ENCODE results near the gene GPR179.

Gene GPR179

DNA sequence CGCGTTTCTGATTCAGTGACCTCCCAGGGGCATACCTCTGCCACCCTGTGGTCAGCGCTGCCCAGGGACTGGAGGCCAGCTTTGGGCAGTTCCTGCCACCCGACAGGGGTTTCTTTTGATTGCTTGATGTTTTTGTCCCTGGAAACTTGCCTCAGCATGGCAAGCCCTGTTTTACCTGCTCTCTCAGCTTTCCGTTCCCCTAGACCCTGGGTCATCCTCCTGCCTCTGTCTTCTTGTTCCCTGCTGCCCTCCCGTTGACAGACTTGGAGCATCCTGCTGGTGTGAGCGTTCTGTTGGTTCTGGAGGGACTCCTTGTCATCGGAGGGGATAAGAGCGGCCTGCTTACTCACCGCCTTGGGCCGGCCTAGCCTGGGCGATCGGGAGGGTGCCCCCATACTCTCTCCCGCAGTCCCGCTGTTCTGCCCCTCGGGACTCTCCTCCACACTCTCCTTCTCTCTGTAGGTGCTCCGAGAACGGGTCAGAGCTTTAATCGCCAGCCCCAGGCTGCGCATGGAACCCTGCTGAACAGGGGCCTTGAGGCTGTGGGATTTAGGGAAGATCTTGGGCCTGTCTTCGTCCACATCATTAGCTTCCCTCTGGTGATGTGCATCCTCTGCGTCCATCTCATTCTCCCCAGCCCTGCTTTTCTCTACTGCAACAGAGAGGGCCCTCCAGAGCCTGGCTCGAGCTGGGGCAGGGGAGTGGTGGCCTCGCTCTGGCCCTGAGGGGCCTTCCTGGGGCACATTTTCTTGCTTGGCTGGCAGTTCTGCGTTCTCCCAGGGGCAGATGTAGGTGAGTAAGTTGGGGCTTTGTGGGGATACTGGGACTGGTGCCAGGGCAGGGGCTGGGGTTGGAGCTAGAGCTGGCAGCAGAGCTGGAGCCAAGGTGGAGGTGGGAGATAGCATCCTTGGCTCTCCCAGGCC is 13.7 kb downstream of the GPR179 start:
- no peaks in the 10 kb centered on the region for H3K36me3 ChIP-seq (ENCODE audit: control insufficient read depth, insufficient read depth, low read length)
- no peaks in the 10 kb centered on the region for H3K27me3 ChIP-seq (ENCODE audit: control insufficient read depth, insufficient read depth, low read length)
- no peak overlapping the region for H3K27ac ChIP-seq (ENCODE audit: low read depth, low read length)
- no peak overlapping the region for H3K9ac ChIP-seq (ENCODE audit: low read depth, low read length)
- H3K9me3 ChIP-seq (ENCODE audit: control insufficient read depth, insufficient read depth, low read length) = no peaks in the 10 kb centered on the region
- no peak overlapping the region for H3K4me3 ChIP-seq (ENCODE audit: low read depth, low read length)
- peaks cover 10% of the 10 kb centered on the region for H3K4me1 ChIP-seq (ENCODE audit: control insufficient read depth, insufficient read depth, low read length)

DNA sequence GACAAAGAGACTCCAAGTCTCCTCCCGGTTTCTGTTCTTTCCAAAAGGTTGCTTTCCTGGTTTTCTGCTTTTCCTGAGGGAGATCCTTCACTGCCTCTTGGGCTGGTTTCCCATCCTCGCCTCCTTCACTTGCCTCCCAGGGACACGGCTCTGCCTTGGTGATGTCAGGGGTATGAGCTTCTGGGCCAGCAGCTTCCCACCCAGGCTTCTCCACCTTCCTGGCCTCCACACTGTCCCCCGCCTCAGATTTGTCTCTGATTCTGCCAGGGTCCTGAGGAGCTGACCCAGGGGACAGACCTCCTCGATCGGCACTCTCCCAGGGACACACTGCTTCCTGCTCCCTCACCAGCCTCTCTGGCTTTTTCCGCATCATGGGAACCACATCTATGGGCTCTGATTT is 14.5 kb downstream of the GPR179 start:
- no peak overlapping the region for H3K27ac ChIP-seq (ENCODE audit: low read depth, low read length)
- H3K9ac ChIP-seq (ENCODE audit: low read depth, low read length) = no peak overlapping the region
- no peaks in the 10 kb centered on the region for H3K9me3 ChIP-seq (ENCODE audit: control insufficient read depth, insufficient read depth, low read length)
- H3K4me1 ChIP-seq (ENCODE audit: control insufficient read depth, insufficient read depth, low read length) = peaks cover 16% of the 10 kb centered on the region
- no peaks in the 10 kb centered on the region; the same call in 1 of the 2 replicates for H3K36me3 ChIP-seq (ENCODE audit: control insufficient read depth, insufficient read depth, low read length)
- no peaks in the 10 kb centered on the region for H3K27me3 ChIP-seq (ENCODE audit: control insufficient read depth, insufficient read depth, low read length)
- H3K4me3 ChIP-seq (ENCODE audit: low read depth, low read length) = no peak overlapping the region

DNA sequence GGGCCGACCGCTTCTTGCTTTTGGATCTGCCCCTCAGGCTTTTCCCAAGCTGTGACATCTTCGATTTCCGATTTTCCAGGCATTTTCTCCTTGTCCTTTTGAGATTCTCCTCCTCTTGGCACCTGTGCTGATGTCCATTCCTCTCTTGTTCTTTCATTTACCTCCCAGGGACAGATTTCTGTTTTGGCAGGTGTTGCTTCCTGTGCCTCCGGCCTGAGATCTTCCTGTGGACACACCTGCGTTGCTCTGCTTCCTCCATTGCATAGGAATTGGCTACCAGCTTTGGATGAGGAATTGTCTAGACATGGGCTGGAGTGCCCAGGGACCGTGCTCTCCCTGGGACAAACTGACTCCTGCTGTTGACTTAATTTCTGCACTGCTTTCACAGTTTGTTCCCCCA is 15.1 kb downstream of the GPR179 start:
- H3K27me3 ChIP-seq (ENCODE audit: control insufficient read depth, insufficient read depth, low read length) = no peaks in the 10 kb centered on the region
- H3K36me3 ChIP-seq (ENCODE audit: control insufficient read depth, insufficient read depth, low read length) = peaks cover 6% of the 10 kb centered on the region; the same call in 1 of the 2 replicates
- H3K27ac ChIP-seq (ENCODE audit: low read depth, low read length) = no peak overlapping the region
- no peak overlapping the region for H3K9ac ChIP-seq (ENCODE audit: low read depth, low read length)
- peaks cover 16% of the 10 kb centered on the region for H3K4me1 ChIP-seq (ENCODE audit: control insufficient read depth, insufficient read depth, low read length)
- H3K4me3 ChIP-seq (ENCODE audit: low read depth, low read length) = no peak overlapping the region
- H3K9me3 ChIP-seq (ENCODE audit: control insufficient read depth, insufficient read depth, low read length) = no peaks in the 10 kb centered on the region

DNA sequence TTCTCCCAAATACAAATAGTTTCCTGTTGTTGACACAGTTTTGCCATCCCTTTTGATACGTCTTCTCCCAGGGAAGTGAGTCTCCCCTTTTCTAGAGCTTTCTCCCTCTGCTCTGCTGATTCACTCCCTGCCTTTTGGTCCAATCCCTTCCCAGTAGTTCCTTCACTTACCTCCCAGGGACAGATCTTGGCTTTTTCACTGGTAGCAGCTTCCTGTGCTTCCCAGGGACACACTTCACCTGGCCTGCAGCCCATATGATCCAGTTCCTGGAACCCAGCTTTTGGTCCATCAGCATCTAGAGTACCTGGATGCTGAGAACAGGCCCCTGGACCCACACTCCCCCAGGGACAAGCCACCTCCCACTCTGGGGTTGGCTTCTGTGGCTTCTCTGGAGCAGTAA is 15.8 kb downstream of the GPR179 start:
- H3K4me3 ChIP-seq (ENCODE audit: low read depth, low read length) = no peak overlapping the region
- H3K36me3 ChIP-seq (ENCODE audit: control insufficient read depth, insufficient read depth, low read length) = peaks cover 13% of the 10 kb centered on the region
- no peak overlapping the region for H3K27ac ChIP-seq (ENCODE audit: low read depth, low read length)
- no peaks in the 10 kb centered on the region for H3K9me3 ChIP-seq (ENCODE audit: control insufficient read depth, insufficient read depth, low read length)
- H3K9ac ChIP-seq (ENCODE audit: low read depth, low read length) = no peak overlapping the region
- H3K4me1 ChIP-seq (ENCODE audit: control insufficient read depth, insufficient read depth, low read length) = peaks cover 16% of the 10 kb centered on the region
- H3K27me3 ChIP-seq (ENCODE audit: control insufficient read depth, insufficient read depth, low read length) = no peaks in the 10 kb centered on the region

DNA sequence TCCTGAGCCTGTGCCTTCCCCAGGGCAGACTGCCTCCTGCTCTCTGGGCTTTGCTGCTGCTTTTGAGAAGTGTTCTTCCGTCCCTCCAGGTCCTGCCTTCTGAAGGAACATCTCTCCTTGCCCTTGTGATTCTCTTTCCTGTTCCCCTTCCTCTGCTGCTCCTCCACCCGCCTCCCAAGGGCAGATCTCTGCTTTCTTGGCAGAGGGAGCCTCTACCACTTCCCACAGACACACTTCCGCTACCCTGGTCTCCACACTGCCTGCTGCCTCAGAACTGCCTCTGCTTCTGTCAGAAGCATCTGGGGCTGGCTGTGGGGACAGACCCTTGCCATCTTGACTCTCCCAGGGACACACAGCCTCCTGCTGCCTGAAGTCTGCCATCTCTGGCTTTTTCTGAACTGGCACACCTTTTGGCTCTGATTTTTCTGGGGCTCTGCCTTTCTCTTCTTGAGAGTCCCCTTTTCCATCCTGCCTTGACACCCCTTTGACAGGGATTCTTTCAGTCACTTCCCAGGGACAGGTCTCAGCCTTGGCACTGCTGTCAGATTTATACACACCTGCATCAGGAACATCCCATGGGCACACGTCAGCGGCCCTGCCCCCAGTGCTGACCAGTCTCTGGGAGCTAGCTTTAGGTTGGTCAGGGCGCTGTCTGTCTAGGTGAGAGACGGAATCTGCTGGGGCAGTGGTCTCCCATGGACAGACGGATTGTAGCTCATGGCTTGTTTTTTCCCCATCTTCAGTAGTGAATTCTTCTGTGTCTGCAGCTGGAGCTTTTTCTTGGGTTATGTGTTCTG is 16.6 kb downstream of the GPR179 start:
- peaks cover 19% of the 10 kb centered on the region for H3K36me3 ChIP-seq (ENCODE audit: control insufficient read depth, insufficient read depth, low read length)
- no peak overlapping the region for H3K4me3 ChIP-seq (ENCODE audit: low read depth, low read length)
- no peaks in the 10 kb centered on the region for H3K9me3 ChIP-seq (ENCODE audit: control insufficient read depth, insufficient read depth, low read length)
- H3K9ac ChIP-seq (ENCODE audit: low read depth, low read length) = no peak overlapping the region
- peaks cover 16% of the 10 kb centered on the region for H3K4me1 ChIP-seq (ENCODE audit: control insufficient read depth, insufficient read depth, low read length)
- H3K27me3 ChIP-seq (ENCODE audit: control insufficient read depth, insufficient read depth, low read length) = no peaks in the 10 kb centered on the region
- no peak overlapping the region for H3K27ac ChIP-seq (ENCODE audit: low read depth, low read length)

DNA sequence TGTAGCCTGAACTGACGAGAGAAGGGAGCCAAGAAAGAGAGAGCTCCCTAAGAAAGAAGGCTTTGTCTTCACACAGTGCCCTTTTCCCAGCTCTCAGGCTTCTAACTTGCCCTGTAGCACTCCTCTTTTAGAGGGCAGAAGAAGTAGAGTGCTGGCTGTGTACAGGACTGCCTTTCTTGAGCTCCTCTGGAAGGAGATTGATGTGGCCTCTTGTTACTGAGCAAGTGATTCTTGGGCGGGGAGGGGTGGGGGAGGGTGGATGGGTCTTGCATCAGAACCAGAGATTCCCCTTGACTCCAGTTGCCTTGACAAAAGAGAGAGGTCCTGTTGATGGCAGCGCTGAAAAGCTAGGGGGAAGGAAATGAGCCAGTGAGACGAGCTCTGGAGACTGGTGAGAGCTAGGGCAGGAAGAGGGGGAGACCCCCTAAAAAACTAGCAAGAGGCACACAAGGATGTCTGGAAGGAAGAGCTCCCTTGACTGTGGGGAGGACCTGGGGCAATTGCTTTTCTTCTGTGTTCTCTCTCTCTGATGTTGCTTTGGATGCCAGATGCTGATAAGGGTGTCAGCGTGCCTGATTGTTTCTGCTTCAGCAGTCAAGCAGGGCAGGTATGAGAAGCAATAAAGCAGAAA is 18.4 kb downstream of the GPR179 start:
- Histone ChIP-seq H3K9me3 (ENCODE audit: control insufficient read depth, insufficient read depth, low read length) (no peaks in the 10 kb centered on the region), H3K4me1 (ENCODE audit: control insufficient read depth, insufficient read depth, low read length) (peaks cover 16% of the 10 kb centered on the region), H3K4me3 (ENCODE audit: low read depth, low read length) (no peak overlapping the region), H3K9ac (ENCODE audit: low read depth, low read length) (peak overlapping the region; percentile 9; the same call in 1 of the 2 replicates), H3K36me3 (ENCODE audit: control insufficient read depth, insufficient read depth, low read length) (peaks cover 31% of the 10 kb centered on the region), H3K27ac (ENCODE audit: low read depth, low read length) (peak overlapping the region; percentile 48), H3K27me3 (ENCODE audit: control insufficient read depth, insufficient read depth, low read length) (no peaks in the 10 kb centered on the region)

DNA sequence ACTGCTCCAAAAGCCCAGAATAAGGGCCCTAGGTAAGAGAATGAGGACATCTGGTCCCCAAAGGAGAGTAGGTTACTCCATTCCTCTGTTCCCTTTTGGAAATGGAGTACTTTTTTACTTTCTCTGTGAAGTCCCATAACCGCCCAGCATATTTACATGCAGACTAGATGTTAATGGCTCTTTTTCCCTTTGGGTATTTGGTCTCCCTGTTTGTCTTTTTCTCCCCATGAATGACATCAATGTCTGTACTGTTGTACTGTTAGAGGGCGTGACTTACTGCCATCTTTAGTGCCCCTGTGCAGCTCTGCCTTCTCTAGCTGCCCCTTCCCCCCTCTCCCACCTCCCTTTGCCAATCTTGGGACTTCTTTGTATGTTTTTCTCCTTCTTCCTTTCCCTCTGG is 19.0 kb downstream of the GPR179 start:
- H3K4me1 ChIP-seq (ENCODE audit: control insufficient read depth, insufficient read depth, low read length) = peaks cover 16% of the 10 kb centered on the region
- H3K9ac ChIP-seq (ENCODE audit: low read depth, low read length) = peak overlapping the region; percentile 9; the same call in 1 of the 2 replicates
- H3K4me3 ChIP-seq (ENCODE audit: low read depth, low read length) = no peak overlapping the region
- peaks cover 35% of the 10 kb centered on the region for H3K36me3 ChIP-seq (ENCODE audit: control insufficient read depth, insufficient read depth, low read length)
- H3K9me3 ChIP-seq (ENCODE audit: control insufficient read depth, insufficient read depth, low read length) = no peaks in the 10 kb centered on the region
- H3K27me3 ChIP-seq (ENCODE audit: control insufficient read depth, insufficient read depth, low read length) = no peaks in the 10 kb centered on the region
- H3K27ac ChIP-seq (ENCODE audit: low read depth, low read length) = peak overlapping the region; percentile 39

DNA sequence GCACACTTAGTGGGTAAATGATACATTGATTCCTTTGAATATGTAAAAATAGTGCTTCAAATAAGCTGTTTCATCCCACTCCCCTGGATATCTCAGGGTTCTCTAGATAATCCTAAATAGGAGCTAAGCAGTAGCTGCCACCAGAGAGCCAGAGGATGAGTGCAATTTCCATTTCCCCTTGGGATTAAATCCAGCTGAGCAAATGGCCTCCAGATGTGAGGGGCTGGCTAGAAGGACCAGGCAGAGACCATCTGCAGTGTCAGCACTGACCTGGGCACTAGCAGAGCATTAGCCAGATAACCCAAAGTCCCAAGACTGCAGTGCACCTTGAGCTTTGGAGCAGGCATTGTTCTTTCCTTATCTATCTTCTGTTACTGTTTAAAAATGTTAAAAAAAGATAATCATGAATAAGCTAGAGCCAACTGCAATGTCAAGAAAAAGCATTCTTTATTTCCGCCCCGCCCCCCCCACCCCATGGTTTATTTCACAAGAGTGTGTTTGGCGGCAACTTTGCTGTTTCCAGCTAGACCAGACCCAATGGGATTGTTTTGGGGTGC is 19.5 kb downstream of the GPR179 start:
- no peak overlapping the region for H3K9ac ChIP-seq (ENCODE audit: low read depth, low read length)
- H3K36me3 ChIP-seq (ENCODE audit: control insufficient read depth, insufficient read depth, low read length) = peaks cover 40% of the 10 kb centered on the region
- peaks cover 16% of the 10 kb centered on the region for H3K4me1 ChIP-seq (ENCODE audit: control insufficient read depth, insufficient read depth, low read length)
- H3K27ac ChIP-seq (ENCODE audit: low read depth, low read length) = peak overlapping the region; percentile 39
- H3K9me3 ChIP-seq (ENCODE audit: control insufficient read depth, insufficient read depth, low read length) = no peaks in the 10 kb centered on the region
- no peak overlapping the region for H3K4me3 ChIP-seq (ENCODE audit: low read depth, low read length)
- H3K27me3 ChIP-seq (ENCODE audit: control insufficient read depth, insufficient read depth, low read length) = no peaks in the 10 kb centered on the region

DNA sequence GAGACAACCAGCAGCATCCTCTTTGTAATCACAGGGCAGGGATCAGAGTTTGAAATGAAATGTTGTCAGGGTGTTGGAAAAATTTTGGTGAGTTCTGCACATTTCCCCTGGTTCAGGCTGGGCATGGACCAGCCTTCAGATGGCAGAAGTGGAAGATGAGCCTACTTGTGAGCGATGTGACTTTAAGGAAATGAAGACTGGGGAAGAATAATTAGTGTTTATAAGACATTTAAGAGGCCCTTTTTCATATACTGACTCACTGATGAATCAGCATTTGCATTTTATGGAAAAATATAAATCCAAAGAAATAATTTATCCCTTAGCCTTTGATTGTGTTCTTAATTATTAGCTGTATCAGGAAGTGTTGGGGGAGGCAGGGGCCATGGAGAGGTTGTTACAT is 20.9 kb downstream of the GPR179 start:
- Histone ChIP-seq H3K36me3 (ENCODE audit: control insufficient read depth, insufficient read depth, low read length) (peaks cover 40% of the 10 kb centered on the region), H3K27ac (ENCODE audit: low read depth, low read length) (no peak overlapping the region), H3K27me3 (ENCODE audit: control insufficient read depth, insufficient read depth, low read length) (no peaks in the 10 kb centered on the region), H3K4me3 (ENCODE audit: low read depth, low read length) (no peak overlapping the region), H3K9ac (ENCODE audit: low read depth, low read length) (no peak overlapping the region), H3K9me3 (ENCODE audit: control insufficient read depth, insufficient read depth, low read length) (no peaks in the 10 kb centered on the region), H3K4me1 (ENCODE audit: control insufficient read depth, insufficient read depth, low read length) (peaks cover 16% of the 10 kb centered on the region)

DNA sequence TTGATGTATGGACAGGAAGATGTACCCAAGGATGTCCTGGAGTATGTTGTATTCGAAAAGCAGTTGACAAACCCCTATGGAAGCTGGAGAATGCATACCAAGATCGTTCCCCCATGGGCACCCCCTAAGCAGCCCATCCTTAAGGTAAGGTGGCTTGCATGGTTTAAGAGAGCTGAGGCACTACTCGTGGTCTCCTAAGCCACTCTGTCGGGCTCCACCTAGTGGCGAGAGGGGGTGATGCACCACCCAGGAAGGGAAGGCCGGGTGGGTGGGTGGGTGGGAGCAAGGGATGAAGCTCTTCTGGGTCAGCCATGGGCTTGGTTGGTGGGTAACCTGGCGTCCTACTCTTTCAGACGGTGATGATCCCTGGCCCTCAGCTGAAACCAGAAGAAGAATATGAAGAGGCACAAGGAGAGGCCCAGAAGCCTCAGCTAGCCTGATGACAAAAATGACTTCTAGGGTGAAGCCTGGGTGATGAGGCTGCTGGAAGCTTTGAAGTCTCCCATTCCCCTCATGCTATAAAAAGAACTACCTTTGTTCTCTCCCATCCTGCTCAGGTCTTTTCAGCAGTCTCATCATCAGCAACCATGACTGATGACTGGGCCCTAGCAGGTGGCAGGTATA is 21.5 kb downstream of the GPR179 start:
- Histone ChIP-seq H3K36me3 (ENCODE audit: control insufficient read depth, insufficient read depth, low read length) (peaks cover 42% of the 10 kb centered on the region), H3K9me3 (ENCODE audit: control insufficient read depth, insufficient read depth, low read length) (no peaks in the 10 kb centered on the region), H3K9ac (ENCODE audit: low read depth, low read length) (no peak overlapping the region), H3K4me1 (ENCODE audit: control insufficient read depth, insufficient read depth, low read length) (peaks cover 16% of the 10 kb centered on the region), H3K27me3 (ENCODE audit: control insufficient read depth, insufficient read depth, low read length) (no peaks in the 10 kb centered on the region), H3K27ac (ENCODE audit: low read depth, low read length) (no peak overlapping the region), H3K4me3 (ENCODE audit: low read depth, low read length) (no peak overlapping the region)

Data from HUES48 (cell line).